H9 (cell line): ENCODE data around the gene LILRB3. TPM values are rescaled to one million over a fixed set of nuclear protein-coding genes. Genes with fewer than 3 reads are reported as not detected.

Source experiments
- DNase-seq: peaks from one replicate; pipeline ENCODE4 v3.0.0-alpha.2; 2017
- H2AFZ ChIP-seq: one replicate; pipeline ENCODE4 v1.6.1; 2013; ENCODE audit warnings: mild to moderate bottlenecking, low read length, control low read depth, moderate library complexity
- H2AK5ac ChIP-seq: 2 replicates; pipeline ENCODE4 v1.6.1; 2013; ENCODE audit warnings: low read length, control low read depth, mixed read lengths; ENCODE audit not compliant: insufficient read length
- H2BK120ac ChIP-seq: one replicate; pipeline ENCODE4 v1.6.1; 2013; ENCODE audit warnings: low read depth, mild to moderate bottlenecking, low read length, control low read depth, inconsistent platforms; ENCODE audit not compliant: poor library complexity, severe bottlenecking
- H2BK12ac ChIP-seq: 2 replicates; pipeline ENCODE4 v1.6.1; 2013; ENCODE audit warnings: low read length, control low read depth, mixed read lengths, low read depth; ENCODE audit not compliant: insufficient read length
- H2BK15ac ChIP-seq: 2 replicates; pipeline ENCODE4 v1.6.1; 2013; ENCODE audit warnings: low read depth, low read length, control low read depth
- H2BK20ac ChIP-seq: one replicate; pipeline ENCODE4 v1.6.1; 2013; ENCODE audit warnings: low read depth, mild to moderate bottlenecking, low read length, control low read depth, inconsistent platforms; ENCODE audit not compliant: poor library complexity, severe bottlenecking
- H2BK5ac ChIP-seq: 2 replicates; pipeline ENCODE4 v1.6.1; 2013; ENCODE audit warnings: low read length, control low read depth, mixed read lengths; ENCODE audit not compliant: insufficient read length
- H3K14ac ChIP-seq: 2 replicates; pipeline ENCODE4 v1.6.1; 2013; ENCODE audit warnings: low read length, control low read depth; ENCODE audit not compliant: insufficient read depth
- H3K18ac ChIP-seq: 2 replicates; pipeline ENCODE4 v1.6.1; 2013; ENCODE audit warnings: low read depth, mild to moderate bottlenecking, mixed read lengths, low read length, control low read depth; ENCODE audit not compliant: insufficient read length
- H3K23ac ChIP-seq: 2 replicates; pipeline ENCODE4 v1.6.1; 2013; ENCODE audit warnings: low read length, control low read depth, mixed read lengths, low read depth; ENCODE audit not compliant: insufficient read length
- H3K23me2 ChIP-seq: 2 replicates; pipeline ENCODE4 v1.6.1; 2013; ENCODE audit warnings: low read depth, mild to moderate bottlenecking, mixed read lengths, low read length, control low read depth; ENCODE audit not compliant: insufficient read length, poor library complexity, severe bottlenecking
- H3K27ac ChIP-seq: 2 replicates; pipeline ENCODE4 v1.5.1; 2013; ENCODE audit warnings: low read length, control low read depth, mixed read lengths, low read depth; ENCODE audit not compliant: insufficient read length
- H3K27me3 ChIP-seq: 2 replicates; pipeline ENCODE4 v1.6.1; 2013; ENCODE audit warnings: low read length, control low read depth, inconsistent platforms; ENCODE audit not compliant: insufficient read depth
- H3K4ac ChIP-seq: 2 replicates; pipeline ENCODE4 v1.6.1; 2013; ENCODE audit warnings: low read depth, mild to moderate bottlenecking, control low read depth, inconsistent platforms, low read length, moderate library complexity
- H3K4me1 ChIP-seq: 2 replicates; pipeline ENCODE4 v1.6.1; 2013; ENCODE audit warnings: low read length, control low read depth, inconsistent platforms; ENCODE audit not compliant: insufficient read depth
- H3K4me2 ChIP-seq: 2 replicates; pipeline ENCODE4 v1.6.1; 2013; ENCODE audit warnings: low read length, control low read depth, mixed read lengths; ENCODE audit not compliant: insufficient read length, insufficient read depth
- H3K56ac ChIP-seq: 2 replicates; pipeline ENCODE4 v1.6.1; 2013; ENCODE audit warnings: low read depth, mild to moderate bottlenecking, mixed read lengths, low read length, control low read depth; ENCODE audit not compliant: insufficient read length
- H3K79me1 ChIP-seq: 2 replicates; pipeline ENCODE4 v1.6.1; 2013; ENCODE audit warnings: low read depth, mild to moderate bottlenecking, moderate library complexity, low read length, control low read depth, inconsistent platforms; ENCODE audit not compliant: insufficient read depth, poor library complexity, severe bottlenecking
- H3K79me2 ChIP-seq: 2 replicates; pipeline ENCODE4 v1.6.1; 2013; ENCODE audit warnings: low read length, control low read depth, inconsistent platforms; ENCODE audit not compliant: insufficient read depth
- H3K9ac ChIP-seq: 2 replicates; pipeline ENCODE4 v1.6.1; 2013; ENCODE audit warnings: low read length, control low read depth, mixed read lengths; ENCODE audit not compliant: insufficient read length; ENCODE audit errors: extremely low read depth
- H3K9me3 ChIP-seq: one replicate; pipeline ENCODE4 v1.6.1; 2013; ENCODE audit warnings: low read depth, low read length, inconsistent platforms; ENCODE audit not compliant: control insufficient read depth
- H3T11ph ChIP-seq: one replicate; pipeline ENCODE4 v1.6.1; 2013; ENCODE audit warnings: mild to moderate bottlenecking, low read length, control low read depth, inconsistent platforms
- H4K20me1 ChIP-seq: one replicate; pipeline ENCODE4 v1.6.1; 2013; ENCODE audit not compliant: control insufficient read depth, insufficient read length, insufficient read depth
- H4K5ac ChIP-seq: 2 replicates; pipeline ENCODE4 v1.6.1; 2013; ENCODE audit warnings: low read depth, mild to moderate bottlenecking, mixed read lengths, low read length, control low read depth; ENCODE audit not compliant: insufficient read length
- H4K8ac ChIP-seq: replicated peaks from 2 replicates; pipeline ENCODE4 v1.6.1; 2013; ENCODE audit warnings: low read length, control low read depth, mixed read lengths, low read depth; ENCODE audit not compliant: insufficient read length
- H4K91ac ChIP-seq: 2 replicates; pipeline ENCODE4 v1.6.1; 2013; ENCODE audit warnings: low read depth, mild to moderate bottlenecking, moderate library complexity, mixed read lengths, low read length, control low read depth; ENCODE audit not compliant: insufficient read length
- H3K27ac Mint-ChIP-seq, 3 experiments: 2 replicates in 2 of 3; 3 replicates in 1 of 3; pipeline ENCODE4 v1.8.0; 2020 to 2021; ENCODE audit warnings: mixed read lengths in 3 of 3, mild to moderate bottlenecking in 1 of 3, moderate library complexity in 1 of 3
- H3K27me3 Mint-ChIP-seq: 2 replicates; pipeline ENCODE4 v1.8.0; 2021; ENCODE audit warnings: low read depth, mild to moderate bottlenecking, moderate library complexity, mixed read lengths
- H3K36me3 Mint-ChIP-seq, 3 experiments: 2 replicates in 2 of 3; 3 replicates in 1 of 3; pipeline ENCODE4 v1.8.0; 2020 to 2021; ENCODE audit warnings: low read depth in 3 of 3, mixed read lengths in 3 of 3; ENCODE audit not compliant: insufficient read depth in 1 of 3
- H3K4me1 Mint-ChIP-seq, 2 experiments: 2 replicates each; pipeline ENCODE4 v1.8.0; 2020; ENCODE audit warnings: mixed read lengths in 2 of 2
- H3K4me3 Mint-ChIP-seq, 2 experiments: 2 replicates in 1 of 2; 3 replicates in 1 of 2; pipeline ENCODE4 v1.8.0; 2020 to 2021; ENCODE audit warnings: mild to moderate bottlenecking in 2 of 2, mixed read lengths in 2 of 2, moderate library complexity in 1 of 2
- H3K9me3 Mint-ChIP-seq, 2 experiments: 2 replicates in 1 of 2; 3 replicates in 1 of 2; pipeline ENCODE4 v1.8.0; 2020; ENCODE audit warnings: mild to moderate bottlenecking in 2 of 2, mixed read lengths in 2 of 2, moderate library complexity in 1 of 2
- CTCF ChIP-seq: fragments of 200-600 bp; sonication (generic); conservative IDR thresholded peaks from 3 replicates; pipeline ENCODE4 v1.8.0; 2021; ENCODE audit warnings: antibody characterized with exemption, mild to moderate bottlenecking
- WGBS: extraction: QIAGEN DNeasy Blood & Tissue Kit; methylation state at CpG from one replicate; pipeline ENCODE4 v1.1.7; 2013; ENCODE audit warnings: missing lambda C conversion rate, low lambda C conversion rate, mixed read lengths; ENCODE audit not compliant: insufficient read length; ENCODE audit errors: extremely low coverage; 5-methylcytosine and 5-hydroxymethylcytosine counted together
- total RNA-seq: library from RNA; stranded (reverse); gene quantifications from 2 replicates; pipeline ENCODE4 v1.2.1, GENCODE V29; 2021

LILRB3 gene
- total RNA-seq, 1 experiment from 2014 or later, result not detected

DNA sequence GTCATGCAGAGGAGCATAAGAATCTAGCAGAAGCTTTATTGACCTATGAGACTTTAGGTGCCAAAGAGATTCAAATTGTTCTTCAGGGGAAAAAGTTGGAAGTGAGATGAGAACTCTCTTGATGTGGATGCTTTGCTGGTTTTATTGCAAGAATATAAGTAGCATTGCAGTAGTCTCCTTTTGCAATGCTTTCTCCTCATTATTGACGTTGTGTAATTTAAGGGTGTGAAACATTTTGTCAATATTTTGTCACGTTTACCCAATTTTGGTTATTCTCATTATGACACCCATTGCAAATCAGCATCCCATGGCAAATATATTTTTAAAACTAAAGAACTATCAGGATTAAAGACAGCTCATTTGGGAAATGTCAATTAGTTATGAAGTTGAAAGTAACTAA, 46.1 kb upstream of the LILRB3 start:
- no peak overlapping the region for H4K91ac ChIP-seq
- H3K4me2 ChIP-seq, result no peak overlapping the region
- Mint-ChIP-seq H3K27me3 (peaks cover 65% of the 10 kb centered on the region), H3K36me3 (no peaks in the 10 kb centered on the region), H3K27ac (no peak overlapping the region), H3K4me3 (no peak overlapping the region), H3K4me1 (peaks cover 3 to 9% of the 10 kb centered on the region in 2 experiments; a peak in 2 of 4 replicates), H3K9me3 (peaks cover 0 to 26% of the 10 kb centered on the region in 2 experiments; a peak in 3 of 5 replicates)
- no peak overlapping the region for H3K18ac ChIP-seq
- H2BK20ac ChIP-seq, result no peak overlapping the region
- H3K23ac ChIP-seq, result no peak overlapping the region
- H3K23me2 ChIP-seq, result no peaks in the 10 kb centered on the region
- H3K9me3 ChIP-seq, result no peaks in the 10 kb centered on the region
- H4K5ac ChIP-seq, result no peak overlapping the region
- no peak overlapping the region for H2BK120ac ChIP-seq
- no peak overlapping the region for H2AK5ac ChIP-seq
- no peak overlapping the region for H3K4ac ChIP-seq
- H3K27me3 ChIP-seq, result no peaks in the 10 kb centered on the region
- TF ChIP-seq CTCF, result no peak
- no peak for DNase-seq
- H3K79me1 ChIP-seq, result no peaks in the 10 kb centered on the region
- H3K56ac ChIP-seq, result no peak overlapping the region
- no peak overlapping the region for H2AFZ ChIP-seq
- H3K9ac ChIP-seq, result no peak overlapping the region
- H3K79me2 ChIP-seq, result no peaks in the 10 kb centered on the region
- H3T11ph ChIP-seq, result no peak overlapping the region
- no peak overlapping the region for H3K27ac ChIP-seq
- no peak overlapping the region for H4K8ac ChIP-seq
- no CpG with 5 or more reads among the region's 2 CpGs for WGBS
- H2BK12ac ChIP-seq, result no peak overlapping the region
- no peak overlapping the region for H3K14ac ChIP-seq
- H3K4me1 ChIP-seq, result no peaks in the 10 kb centered on the region
- no peak overlapping the region for H2BK5ac ChIP-seq
- H2BK15ac ChIP-seq, result no peak overlapping the region
- no peaks in the 10 kb centered on the region for H4K20me1 ChIP-seq
